Kidney tubule cell (primary cell): ENCODE data around the gene LSM7.
A peak's percentile ranks its signal among the peaks of the same experiment; 100 is the strongest.

Experiments used
- DNase-seq: peaks from one replicate; pipeline ENCODE4 v3.0.0-alpha.2; 2018; ENCODE audit warnings: low spot score

Gene LSM7

DNA sequence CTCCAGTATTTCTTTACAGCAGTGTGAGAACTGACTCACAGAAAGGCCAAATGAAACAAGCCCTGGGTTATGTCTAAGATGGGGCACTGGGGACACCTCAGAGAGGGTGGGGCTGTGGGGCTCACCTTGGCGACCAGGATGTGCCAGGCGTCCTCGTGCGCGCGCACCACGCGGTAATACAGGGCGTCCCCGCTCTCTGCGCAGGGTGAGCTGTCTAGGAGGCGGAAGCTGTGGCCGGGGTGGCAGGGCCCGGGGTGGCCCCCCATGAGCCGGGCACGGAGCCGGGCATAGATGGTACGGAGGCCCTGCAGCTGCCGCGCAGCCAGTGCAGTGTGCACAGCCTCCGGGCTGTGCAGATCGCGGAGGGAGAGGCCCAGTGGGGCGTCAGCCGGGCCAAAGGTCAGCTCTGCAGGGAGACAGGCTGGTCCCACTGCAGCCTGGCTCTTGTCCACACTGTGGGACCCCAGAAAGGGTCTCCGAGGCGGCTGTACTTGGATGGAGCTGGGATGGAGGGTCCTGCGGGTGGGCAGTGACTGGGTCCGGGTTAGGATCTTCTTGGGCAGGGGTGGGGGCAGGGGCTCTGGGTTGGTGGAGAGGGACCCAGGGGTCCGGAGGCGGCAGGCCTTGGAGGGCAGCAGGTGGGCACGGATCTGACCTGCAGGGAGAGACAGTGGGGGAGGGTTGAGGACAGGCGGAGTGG lies 49.8 kb downstream of the LSM7 start:
- no peak for DNase-seq

DNA sequence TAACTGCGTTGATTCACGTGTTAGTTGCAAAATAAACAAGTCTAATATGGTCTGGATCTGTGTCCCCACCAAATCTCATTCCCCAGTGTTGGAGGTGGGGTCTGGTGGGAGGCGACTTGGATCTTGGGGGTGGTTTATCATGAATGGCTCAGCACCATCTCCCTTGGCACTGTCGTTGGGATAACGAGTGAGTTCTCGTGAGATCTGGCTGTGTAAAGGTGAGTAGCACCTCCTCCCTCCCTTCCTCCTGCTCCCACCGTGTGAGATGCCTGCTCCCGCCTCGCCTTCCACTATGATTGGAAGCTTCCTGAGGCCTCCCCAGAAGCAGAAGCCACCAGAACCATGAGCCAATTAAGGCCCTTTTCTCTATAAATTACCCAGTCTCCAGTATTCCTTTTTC lies 51.2 kb downstream of the LSM7 start:
- no peak for DNase-seq

DNA sequence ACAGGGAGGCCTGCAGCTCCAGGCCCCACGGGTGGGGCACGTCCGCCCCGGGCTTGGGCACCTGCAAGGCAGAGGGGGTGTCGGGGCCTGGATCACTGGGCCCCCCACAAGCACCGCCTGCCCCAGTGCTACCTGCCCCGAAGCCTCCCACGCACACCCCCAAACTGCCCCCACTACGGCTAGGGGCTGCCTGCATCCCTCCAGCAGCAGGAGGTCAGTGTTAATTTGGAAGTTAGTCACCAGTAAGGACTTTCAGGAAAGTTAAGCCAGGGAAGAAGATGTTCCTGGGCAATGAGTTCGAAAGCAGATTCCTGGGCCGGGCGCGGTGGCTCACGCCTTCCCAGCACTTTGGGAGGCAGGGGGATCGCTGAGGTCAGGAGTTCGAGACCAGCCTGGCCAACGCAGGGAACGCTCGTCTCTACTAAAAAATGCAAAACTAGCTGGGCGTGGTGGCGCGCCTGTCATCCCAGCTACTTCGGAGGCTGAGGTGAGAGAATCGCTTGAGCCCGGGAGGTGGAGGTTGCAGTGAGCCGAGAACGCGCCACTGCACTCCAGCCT lies 51.9 kb downstream of the LSM7 start:
- DNase-seq = no peak

GRCh38 chr19:2275588-2276428 lies 52.6 kb downstream of the LSM7 start:
- DNase-seq = no peak

GRCh38 chr19:2274931-2275535 lies 53.4 kb downstream of the LSM7 start:
- DNase-seq = peak; percentile 65

DNA sequence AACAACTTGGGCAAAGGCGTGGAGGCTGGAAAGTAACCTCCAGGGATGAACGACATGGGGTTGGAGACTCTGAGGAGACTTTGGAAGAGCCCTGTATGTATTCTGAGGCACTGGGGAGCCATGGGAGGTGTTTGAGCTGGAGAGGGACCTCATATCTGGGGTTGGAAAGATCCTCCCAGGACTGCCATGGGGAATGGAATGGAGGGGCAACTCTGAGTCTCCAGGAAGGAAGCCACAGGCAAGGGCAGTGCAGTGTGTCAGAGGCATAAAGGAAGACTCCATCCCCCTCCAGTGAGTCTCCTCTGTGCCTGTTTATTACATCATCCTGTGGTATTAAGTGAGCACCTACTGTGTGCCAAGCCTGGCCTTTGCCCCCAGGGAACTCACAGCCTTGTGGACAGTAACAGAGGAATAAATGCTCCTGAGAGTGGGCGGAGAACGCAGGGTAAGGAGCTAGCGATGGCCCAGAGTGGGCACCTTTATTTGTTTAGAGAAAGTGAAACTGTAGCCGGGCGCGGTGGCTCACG lies 54.1 kb downstream of the LSM7 start:
- DNase-seq = peak; percentile 28

- DNase-seq = peak; percentile 76
These were observed 54.8 kb downstream of the LSM7 start for GRCh38 chr19:2273356-2274184.
